ENCODE measurements around the gene MYO18B. TPM values are rescaled to one million over a fixed set of nuclear protein-coding genes. Genes with fewer than 3 reads are reported as not detected.

The MYO18B gene
- total and polyA plus RNA-seq, 2 of the 8 experiments (the other 6 are each of a cell fraction or from before 2014, with no cell fraction given) = 0.62 to 0.78 TPM

DNA sequence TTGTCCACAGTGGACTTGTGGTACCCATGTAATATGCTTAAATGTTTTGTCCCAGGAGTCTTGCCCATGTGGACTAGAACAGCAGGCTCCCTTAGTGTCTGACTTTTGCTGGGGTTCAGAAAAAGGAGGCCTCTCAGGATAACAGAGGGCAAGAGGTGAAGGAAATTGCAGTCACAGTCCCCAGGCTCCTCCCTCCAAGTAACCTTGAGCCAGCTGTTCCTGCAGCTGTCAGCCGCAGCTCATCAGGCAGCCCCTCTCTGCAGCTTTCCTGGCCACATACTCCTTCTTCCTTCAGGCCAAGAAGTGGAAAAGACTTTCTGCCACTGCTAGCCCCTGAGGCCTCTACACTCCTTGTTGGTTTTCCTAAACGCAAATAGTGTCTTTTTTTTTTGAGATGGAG lies 6.3 kb upstream of the MYO18B start:
- H3K9me3 ChIP-seq (ENCODE audit: insufficient read depth in 2 of 2, low read depth in 1 of 2, low read length in 1 of 2) = no peaks in the 10 kb centered on the region
- H3K27ac ChIP-seq (ENCODE audit: low read depth, low read length) = no peak overlapping the region
- DNase-seq (ENCODE audit: low read depth in 1 of 2, low spot score in 2 of 2) = no peak
- no peaks in the 10 kb centered on the region for H3K36me3 ChIP-seq (ENCODE audit: control insufficient read depth in 2 of 4, insufficient read depth in 4 of 4, low read length in 3 of 4)
- no peak overlapping the region for H3K9ac ChIP-seq (replicated peaks in 1 of 4; ENCODE audit: extremely low read depth in 1 of 4, low read depth in 3 of 4, low read length in 3 of 4)
- no peaks in the 10 kb centered on the region for H4K20me1 ChIP-seq (replicated peaks in 1 of 2; ENCODE audit: control insufficient read depth in 1 of 2, insufficient read depth in 2 of 2, low read length in 2 of 2)
- CTCF ChIA-PET (ENCODE audit: partially characterized antibody) = no interaction called here
- H3K14ac ChIP-seq (ENCODE audit: insufficient read length) = no peak overlapping the region
- no peak overlapping the region for H3K4me2 ChIP-seq (ENCODE audit: insufficient read depth in 1 of 2, low read depth in 2 of 2, low read length in 2 of 2)
- POLR2A ChIA-PET (ENCODE audit: partially characterized antibody) = interaction anchor here (1.4 kb wide), 1 partner anchor 9 kb away, joined by 3 read pairs; no protein-coding TSS in a partner anchor
- FAIRE-seq = no peak
- H2BK12ac ChIP-seq (ENCODE audit: low read depth, low read length) = no peak overlapping the region
- no peak overlapping the region for H3K4ac ChIP-seq (replicated peaks; ENCODE audit: insufficient read length, low read depth, low read length)
- H4K91ac ChIP-seq (replicated peaks; ENCODE audit: insufficient read length, low read length) = no peak overlapping the region
- TF ChIP-seq JUND (IDR thresholded peaks at IDR 0.05; ENCODE audit: low read length) (no peak), EZH2 (IDR thresholded peaks at IDR 0.05; ENCODE audit: low read depth, low read length, severe bottlenecking) (no peak)
- H2BK5ac ChIP-seq (ENCODE audit: low read depth, low read length) = no peak overlapping the region
- H3K23ac ChIP-seq (ENCODE audit: insufficient read length) = no peak overlapping the region
- H4K8ac ChIP-seq (ENCODE audit: extremely low read depth, insufficient read depth, low read length) = no peak overlapping the region
- no peak overlapping the region for H2BK20ac ChIP-seq (ENCODE audit: low read length)
- no peaks in the 10 kb centered on the region for H3K23me2 ChIP-seq (ENCODE audit: low read depth, low read length)
- WGBS, 2 experiments (ENCODE audit: extremely low coverage in 1 of 2, insufficient coverage in 1 of 2, insufficient read length in 1 of 2, insufficient replicate concordance in 2 of 2, low coverage in 1 of 2, low lambda C conversion rate in 2 of 2, missing lambda C conversion rate in 1 of 2) = 0% methylated on average over 1 of the region's 2 CpGs; no CpG with 5 or more reads in 1 of the 2 experiments
- H4K5ac ChIP-seq (ENCODE audit: insufficient read length, low read depth, low read length) = no peak overlapping the region
- no peak overlapping the region for H2AFZ ChIP-seq (ENCODE audit: low read length)
- no peak overlapping the region for H2BK120ac ChIP-seq (replicated peaks; ENCODE audit: low read depth, low read length)
- H3K4me1 ChIP-seq (replicated peaks in 1 of 4; ENCODE audit: control insufficient read depth in 3 of 4, insufficient read depth in 4 of 4, low read length in 3 of 4) = no peaks in the 10 kb centered on the region
- no peaks in the 10 kb centered on the region for H3K79me1 ChIP-seq (ENCODE audit: low read depth, low read length)
- H3K18ac ChIP-seq (ENCODE audit: extremely low read depth, low read length) = no peak overlapping the region
- H2AK5ac ChIP-seq (ENCODE audit: low read depth, low read length) = no peak overlapping the region
- no peak overlapping the region for H3K56ac ChIP-seq (replicated peaks; ENCODE audit: insufficient read length, low read depth, low read length)
- no peak overlapping the region for H3K4me3 ChIP-seq (ENCODE audit: extremely low read depth in 1 of 4, insufficient read depth in 2 of 4, low read depth in 3 of 4, low read length in 4 of 4)
- H3K79me2 ChIP-seq (ENCODE audit: control insufficient read depth in 1 of 2, insufficient read depth in 2 of 2, low read length in 2 of 2) = no peaks in the 10 kb centered on the region
- no peaks in the 10 kb centered on the region for H3K27me3 ChIP-seq (replicated peaks in 1 of 4; ENCODE audit: control insufficient read depth in 3 of 4, extremely low read depth in 1 of 4, insufficient read depth in 3 of 4, low read length in 3 of 4)
- no peak overlapping the region for H2BK15ac ChIP-seq (ENCODE audit: low read length)
